ENCODE measurements around the gene APOF. TPM values are rescaled to one million over a fixed set of nuclear protein-coding genes. Genes with fewer than 3 reads are reported as not detected.
"Not testable (repeated sequence)": the region's sequence is repeated elsewhere in the genome, so short reads cannot be mapped to it uniquely, and the experiment has no call there.

APOF gene
- total and polyA plus RNA-seq, 2 of the 8 experiments (the other 6 are each of a cell fraction or from before 2014, with no cell fraction given): not detected

GRCh38 chr12:56342290-56342689 is 20.4 kb downstream of the APOF start:
- H2BK12ac ChIP-seq (ENCODE audit: low read depth, low read length); H3K27ac ChIP-seq (ENCODE audit: low read depth, low read length); H3K23me2 ChIP-seq (ENCODE audit: low read depth, low read length); H2AFZ ChIP-seq (ENCODE audit: low read length); H4K91ac ChIP-seq (replicated peaks; ENCODE audit: insufficient read length, low read length); H3K56ac ChIP-seq (replicated peaks; ENCODE audit: insufficient read length, low read depth, low read length); H4K5ac ChIP-seq (ENCODE audit: insufficient read length, low read depth, low read length); H3K4me2 ChIP-seq (ENCODE audit: insufficient read depth in 1 of 2, low read depth in 2 of 2, low read length in 2 of 2); FAIRE-seq; H3K9ac ChIP-seq (replicated peaks in 1 of 4; ENCODE audit: extremely low read depth in 1 of 4, low read depth in 3 of 4, low read length in 3 of 4); H3K79me1 ChIP-seq (ENCODE audit: low read depth, low read length); H4K20me1 ChIP-seq (replicated peaks in 1 of 2; ENCODE audit: control insufficient read depth in 1 of 2, insufficient read depth in 2 of 2, low read length in 2 of 2); H3K4me3 ChIP-seq (ENCODE audit: extremely low read depth in 1 of 4, insufficient read depth in 2 of 4, low read depth in 3 of 4, low read length in 4 of 4); H3K23ac ChIP-seq (ENCODE audit: insufficient read length); H4K8ac ChIP-seq (ENCODE audit: extremely low read depth, insufficient read depth, low read length); H3K18ac ChIP-seq (ENCODE audit: extremely low read depth, low read length); H3K4ac ChIP-seq (replicated peaks; ENCODE audit: insufficient read length, low read depth, low read length); H3K14ac ChIP-seq (ENCODE audit: insufficient read length); H2BK20ac ChIP-seq (ENCODE audit: low read length); H2BK120ac ChIP-seq (replicated peaks; ENCODE audit: low read depth, low read length); H2AK5ac ChIP-seq (ENCODE audit: low read depth, low read length); H2BK15ac ChIP-seq (ENCODE audit: low read length); DNase-seq (ENCODE audit: low read depth in 1 of 2, low spot score in 2 of 2); H3K79me2 ChIP-seq (ENCODE audit: control insufficient read depth in 1 of 2, insufficient read depth in 2 of 2, low read length in 2 of 2); H3K27me3 ChIP-seq (replicated peaks in 1 of 4; ENCODE audit: control insufficient read depth in 3 of 4, extremely low read depth in 1 of 4, insufficient read depth in 3 of 4, low read length in 3 of 4); H2BK5ac ChIP-seq (ENCODE audit: low read depth, low read length); H3K9me3 ChIP-seq (ENCODE audit: insufficient read depth in 2 of 2, low read depth in 1 of 2, low read length in 1 of 2): not testable (repeated sequence)
- Histone ChIP-seq H3K36me3 (ENCODE audit: control insufficient read depth in 2 of 4, insufficient read depth in 4 of 4, low read length in 3 of 4) (peaks cover 0 to 22% (median 13%) of the 10 kb centered on the region in 4 experiments; a peak in 6 of 8 replicates), H3K4me1 (replicated peaks in 1 of 4; ENCODE audit: control insufficient read depth in 3 of 4, insufficient read depth in 4 of 4, low read length in 3 of 4) (peaks cover 9 to 13% (median 11%) of the 10 kb centered on the region in 4 experiments)
- ChIA-PET CTCF (ENCODE audit: partially characterized antibody) (interaction anchor here (0.6 to 2.5 kb wide), 6 partner anchors 9 to 121 kb away, joined by 3 to 8 read pairs (median 4); partner anchors contain the start of gene PAN2), POLR2A (ENCODE audit: partially characterized antibody) (interaction anchor here (0.8 to 2.1 kb wide), 6 partner anchors 10 to 369 kb away, joined by 3 to 9 read pairs (median 4); partner anchors contain the start of gene STAT2)
- 96% methylated on average over 2 of the region's 2 CpGs; no CpG with 5 or more reads in 1 of the 2 experiments for WGBS, 2 experiments (ENCODE audit: extremely low coverage in 1 of 2, insufficient coverage in 1 of 2, insufficient read length in 1 of 2, insufficient replicate concordance in 2 of 2, low coverage in 1 of 2, low lambda C conversion rate in 2 of 2, missing lambda C conversion rate in 1 of 2)
